Nephron progenitor cell (in vitro differentiated cells): Measurements from ENCODE around the gene SKAP2.

Experiments
- DNase-seq: peaks from one replicate; pipeline ENCODE4 v3.0.0; 2021
- H3K27ac Mint-ChIP-seq: 2 replicates; pipeline ENCODE4 v1.8.0; 2021; ENCODE audit warnings: mild to moderate bottlenecking, moderate library complexity, mixed read lengths
- H3K27me3 Mint-ChIP-seq: 2 replicates; pipeline ENCODE4 v1.8.0; 2021; ENCODE audit warnings: mild to moderate bottlenecking, low read depth, mixed read lengths; ENCODE audit not compliant: poor library complexity
- H3K36me3 Mint-ChIP-seq: 2 replicates; pipeline ENCODE4 v1.8.0; 2021; ENCODE audit warnings: low read depth, mixed read lengths
- H3K4me1 Mint-ChIP-seq: 2 replicates; pipeline ENCODE4 v1.8.0; 2021; ENCODE audit warnings: mixed read lengths
- H3K4me3 Mint-ChIP-seq: 2 replicates; pipeline ENCODE4 v1.8.0; 2021; ENCODE audit warnings: mild to moderate bottlenecking, moderate library complexity, mixed read lengths
- H3K9me3 Mint-ChIP-seq: 2 replicates; pipeline ENCODE4 v1.8.0; 2021; ENCODE audit warnings: mild to moderate bottlenecking, moderate library complexity, mixed read lengths
- CTCF ChIP-seq: fragments of 200-600 bp; sonication (generic); IDR thresholded peaks from 2 replicates; pipeline ENCODE4 v1.5.0; 2021; ENCODE audit warnings: antibody characterized with exemption

Gene SKAP2

GRCh38 chr7:26620352-26620751, 244.0 kb downstream of the SKAP2 start:
- Mint-ChIP-seq H3K27me3 (peaks cover 14% of the 10 kb centered on the region), H3K9me3 (peaks cover 4% of the 10 kb centered on the region), H3K36me3 (peaks cover 9% of the 10 kb centered on the region), H3K4me1 (peaks cover 60% of the 10 kb centered on the region), H3K4me3 (no peak overlapping the region), H3K27ac (peak overlapping the region; percentile 27)
- peak; percentile 21 for DNase-seq
- TF ChIP-seq CTCF: peak; percentile 13

- peaks cover 14% of the 10 kb centered on the region for H3K27me3 Mint-ChIP-seq
- peaks cover 9% of the 10 kb centered on the region for H3K36me3 Mint-ChIP-seq
- H3K4me3 Mint-ChIP-seq: no peak overlapping the region
- no peak for TF ChIP-seq CTCF
- no peak for DNase-seq
- no peak overlapping the region for H3K27ac Mint-ChIP-seq
- H3K4me1 Mint-ChIP-seq: peaks cover 58% of the 10 kb centered on the region
- H3K9me3 Mint-ChIP-seq: peaks cover 4% of the 10 kb centered on the region
Measured at GRCh38 chr7:26619348-26619984, 244.9 kb downstream of the SKAP2 start.

GRCh38 chr7:26618898-26619297, 245.5 kb downstream of the SKAP2 start:
- Mint-ChIP-seq H3K4me3 (no peak overlapping the region), H3K4me1 (peaks cover 61% of the 10 kb centered on the region), H3K36me3 (peaks cover 9% of the 10 kb centered on the region), H3K9me3 (peaks cover 4% of the 10 kb centered on the region), H3K27me3 (peaks cover 14% of the 10 kb centered on the region), H3K27ac (no peak overlapping the region)
- DNase-seq: no peak
- TF ChIP-seq CTCF: no peak

GRCh38 chr7:26618449-26618848, 245.9 kb downstream of the SKAP2 start:
- Mint-ChIP-seq H3K27ac (peak overlapping the region; percentile 28), H3K4me1 (peaks cover 61% of the 10 kb centered on the region), H3K36me3 (peaks cover 9% of the 10 kb centered on the region), H3K4me3 (no peak overlapping the region), H3K27me3 (peaks cover 10% of the 10 kb centered on the region), H3K9me3 (peaks cover 4% of the 10 kb centered on the region)
- DNase-seq: no peak
- no peak for TF ChIP-seq CTCF
